Glomerular visceral epithelial cell (primary cell): ENCODE data around the gene FUT3.
A peak's percentile ranks its signal among the peaks of the same experiment; 100 is the strongest.
"Not testable (repeated sequence)": the region's sequence is repeated elsewhere in the genome, so short reads cannot be mapped to it uniquely, and the experiment has no call there.

Source experiments
- DNase-seq: peaks from one replicate; pipeline ENCODE4 v3.0.0-alpha.2; 2016; ENCODE audit errors: extremely low spot score

Gene FUT3

GRCh38 chr19:5847846-5848245, 3.4 kb downstream of the FUT3 start:
- not testable (repeated sequence) for DNase-seq

- no peak for DNase-seq
Measured at GRCh38 chr19:5844456-5845433, 6.5 kb downstream of the FUT3 start.

GRCh38 chr19:5843295-5843927, 7.8 kb downstream of the FUT3 start:
- DNase-seq = no peak

- DNase-seq = not testable (repeated sequence)
Measured at GRCh38 chr19:5841735-5842111, 9.5 kb downstream of the FUT3 start.

DNA sequence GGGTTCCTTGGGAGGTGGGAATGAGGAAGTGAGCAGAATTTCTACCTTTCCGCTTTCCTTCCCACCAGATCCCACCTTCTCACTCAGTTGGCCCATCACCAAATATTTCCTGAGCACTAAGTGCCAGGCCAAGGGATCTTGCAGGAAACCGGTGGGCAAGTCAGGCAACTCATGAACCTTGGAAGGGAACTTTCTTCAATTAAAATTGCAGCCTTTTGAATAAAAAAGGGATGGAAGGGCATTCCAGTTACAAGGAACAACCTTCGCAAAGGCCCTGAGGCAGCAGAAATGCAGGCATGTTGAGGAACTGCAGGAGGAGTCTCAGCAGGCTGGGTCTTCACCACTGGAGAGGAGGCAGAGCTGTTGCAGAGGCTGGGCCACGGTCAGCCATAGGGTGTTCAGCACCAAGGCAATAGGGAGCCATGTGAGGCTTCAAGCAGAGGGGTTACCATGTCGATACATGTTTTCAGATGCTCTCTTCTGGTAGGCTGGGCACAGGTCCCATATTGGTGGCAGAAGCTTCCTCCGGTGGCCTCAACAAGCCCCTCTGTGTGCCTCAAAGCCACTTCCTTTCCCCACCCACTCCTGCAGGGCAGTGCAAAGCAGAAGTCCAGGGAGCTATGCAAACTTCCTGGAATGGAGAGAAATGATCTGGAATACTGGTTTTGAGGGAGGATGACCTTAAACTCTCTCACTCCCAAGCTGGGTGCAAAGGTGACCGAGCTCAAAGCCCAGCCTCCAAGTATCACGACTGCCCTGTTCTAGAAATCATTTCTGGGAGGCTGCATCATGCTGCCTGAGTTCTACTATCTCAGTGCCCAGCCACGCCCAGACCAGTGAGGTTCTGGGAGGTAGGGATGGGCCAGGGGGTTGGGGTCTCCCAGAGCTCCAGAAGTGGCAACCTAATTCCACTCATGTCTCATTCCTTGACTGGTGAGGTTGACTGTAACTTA, 11.9 kb downstream of the FUT3 start, which contains the start of gene FUT6:
FUT6 (minus strand) TSS at position 638 of the 953 bp plus-strand sequence. CDS start 7,135 bp downstream, outside the sequence.
- no peak for DNase-seq

- DNase-seq = no peak
Measured at GRCh38 chr19:5838353-5839064, 12.7 kb downstream of the FUT3 start.

GRCh38 chr19:5837761-5838352, 13.4 kb downstream of the FUT3 start:
- peak; percentile 22 for DNase-seq

DNA sequence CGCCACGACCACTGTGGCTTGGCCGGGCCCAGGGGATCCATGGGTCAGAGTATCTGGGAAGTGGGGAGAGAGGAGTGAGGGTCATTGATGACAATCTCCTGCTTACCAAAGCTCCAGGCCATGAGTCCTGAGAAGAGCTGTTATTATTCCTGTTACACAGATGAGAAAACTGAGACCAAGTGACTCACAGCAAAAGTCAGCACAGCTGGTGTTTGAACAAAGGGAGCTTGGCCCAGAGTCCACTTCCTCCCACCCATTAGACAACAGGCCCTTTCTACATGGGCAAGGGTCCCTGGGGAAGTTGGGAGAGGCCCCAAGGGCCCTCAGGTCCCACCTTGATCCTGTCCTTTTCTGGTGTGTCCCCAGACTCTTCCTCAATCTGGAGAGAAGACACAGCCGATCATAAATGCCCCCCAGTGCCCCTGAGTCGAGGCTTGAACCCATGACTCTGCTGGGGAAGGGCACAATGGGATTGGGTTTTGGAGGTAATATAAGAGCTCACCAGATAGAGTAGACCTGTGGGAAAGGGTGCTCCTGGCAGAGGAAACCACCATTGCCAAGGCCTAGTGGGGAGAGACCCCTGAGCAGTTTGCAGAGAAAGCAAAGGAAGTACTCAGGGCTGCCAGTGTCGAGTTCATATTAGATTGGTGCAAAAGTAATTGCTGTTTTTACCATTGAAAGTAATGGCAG, 18.6 kb downstream of the FUT3 start:
- no peak for DNase-seq

- DNase-seq = no peak
Measured at GRCh38 chr19:5832061-5832460, 19.2 kb downstream of the FUT3 start.

- no peak for DNase-seq
Measured at GRCh38 chr19:5831159-5831558, 20.1 kb downstream of the FUT3 start.

- peak; percentile 25 for DNase-seq
Measured at GRCh38 chr19:5829567-5830310, 21.5 kb downstream of the FUT3 start.

GRCh38 chr19:5828661-5829566, 22.3 kb downstream of the FUT3 start:
- DNase-seq = no peak

DNA sequence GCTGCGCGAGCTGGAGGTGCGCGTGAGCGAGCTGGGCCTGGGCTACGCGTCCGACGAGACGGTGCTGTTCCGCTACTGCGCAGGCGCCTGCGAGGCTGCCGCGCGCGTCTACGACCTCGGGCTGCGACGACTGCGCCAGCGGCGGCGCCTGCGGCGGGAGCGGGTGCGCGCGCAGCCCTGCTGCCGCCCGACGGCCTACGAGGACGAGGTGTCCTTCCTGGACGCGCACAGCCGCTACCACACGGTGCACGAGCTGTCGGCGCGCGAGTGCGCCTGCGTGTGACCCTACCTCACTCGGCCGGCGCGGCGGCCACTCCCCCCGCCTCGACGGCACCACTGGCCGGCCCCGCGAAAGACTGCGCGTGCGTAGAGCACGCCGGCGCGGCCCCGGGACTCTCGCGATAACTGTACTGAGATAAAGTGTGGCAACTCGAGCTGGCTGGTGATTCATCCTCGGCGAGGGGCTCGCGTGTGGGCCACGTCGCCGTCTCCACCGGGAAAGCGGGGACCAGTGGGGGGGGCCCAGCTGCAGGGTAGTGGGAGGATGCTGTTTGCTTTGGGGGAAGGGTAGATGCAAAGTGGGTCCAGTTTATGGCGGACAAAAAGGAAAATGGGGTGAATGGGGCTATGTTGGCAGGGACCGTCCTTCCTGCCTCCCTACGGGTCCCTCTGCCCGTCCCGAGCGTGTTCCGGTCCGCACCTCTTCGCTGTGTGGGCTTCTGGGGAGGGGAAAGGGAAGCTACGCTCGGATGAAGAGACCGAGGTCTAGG, 23.2 kb downstream of the FUT3 start:
- DNase-seq = peak; percentile 94

DNA sequence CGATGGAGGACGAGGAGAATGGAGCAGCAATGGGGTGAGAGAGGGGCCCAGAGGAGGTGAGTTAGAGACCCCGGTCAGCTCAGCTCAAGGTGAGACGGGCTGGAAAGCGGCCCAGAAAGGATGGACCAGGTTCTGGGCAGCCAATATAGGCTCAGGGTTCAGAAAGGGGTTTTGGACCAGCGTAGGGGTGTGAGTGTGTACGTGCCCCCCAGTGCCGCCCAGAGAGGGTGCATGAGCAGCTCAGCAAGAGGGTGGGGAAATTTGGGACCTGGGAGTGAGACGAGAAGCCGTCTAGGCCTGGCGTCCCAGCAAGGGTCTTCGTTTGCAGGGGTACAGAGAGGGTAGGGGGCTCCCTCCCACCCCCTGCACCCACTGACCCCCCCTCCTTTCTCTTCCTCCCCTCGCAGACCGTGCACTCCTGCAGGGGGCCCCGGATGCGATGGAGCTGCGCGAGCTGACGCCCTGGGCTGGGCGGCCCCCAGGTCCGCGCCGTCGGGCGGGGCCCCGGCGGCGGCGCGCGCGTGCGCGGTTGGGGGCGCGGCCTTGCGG, 23.8 kb downstream of the FUT3 start:
- no peak for DNase-seq

- DNase-seq = peak; percentile 50
Measured at GRCh38 chr19:5826531-5827341, 24.5 kb downstream of the FUT3 start.

GRCh38 chr19:5825178-5825577, 26.1 kb downstream of the FUT3 start:
- DNase-seq = no peak
